Vagina (tissue), 2 donors: ENCODE measurements around the gene TTLL13.

Source experiments
- CTCF ChIP-seq, 3 experiments: fragments of 450-650 bp in 2 of 3; fragments of 200-600 bp in 1 of 3; sonication (generic) in 1 of 3; IDR thresholded peaks; one replicate each; pipeline ENCODE4 v1.5.1; 2017 to 2019; ENCODE audit warnings: antibody characterized with exemption in 3 of 3, mild to moderate bottlenecking in 2 of 3, moderate library complexity in 2 of 3
- POLR2AphosphoS5 ChIP-seq, 2 donors: sonication (generic); formaldehyde crosslinking; IDR thresholded peaks; one replicate each; pipeline ENCODE4 v1.9.0; 2017; ENCODE audit warnings: antibody characterized with exemption in 2 of 2, mild to moderate bottlenecking in 2 of 2, low read depth in 1 of 2; ENCODE audit not compliant: insufficient read depth in 1 of 2

- TF ChIP-seq CTCF (IDR thresholded peaks at IDR 0.05) = no peak
- no peak for TF ChIP-seq POLR2AphosphoS5 (IDR thresholded peaks at IDR 0.05; ENCODE audit: insufficient read depth in 1 of 2, low read depth in 1 of 2)
Measured at GRCh38 chr15:90217671-90218394, 31.5 kb upstream of the TTLL13 start.
